Naive thymus-derived CD4-positive, alpha-beta T cell (primary cell): Measurements from ENCODE around the gene FTCDNL1. TPM values are rescaled to one million over a fixed set of nuclear protein-coding genes. Genes with fewer than 3 reads are reported as not detected.

Source experiments
- ATAC-seq: fragments of 150-1000 bp; cut with Tn5 transposase; 2 replicates; pipeline ENCODE4 v1.10.0; 2021; ENCODE audit warnings: mild to moderate bottlenecking, moderate library complexity
- CTCF ChIA-PET: fragments of 350-600 bp; sonication (Branson Sonifier 250); formaldehyde crosslinking; loops from one replicate; lab custom pipeline; 2021; ENCODE audit warnings: antibody characterized with exemption; lab: Charles Lee
- POLR2A ChIA-PET: fragments of 350-600 bp; sonication (Branson Sonifier 250); formaldehyde crosslinking; loops from one replicate; lab custom pipeline; 2021; ENCODE audit warnings: antibody characterized with exemption, inconsistent platforms; lab: Charles Lee
- DNase-seq, 9 donors: peaks; one replicate each; pipeline versions ENCODE4 v3.0.0 to v3.0.0-alpha.2; 2020 to 2022; ENCODE audit warnings: mixed read lengths in 1 of 9
- H3K27ac ChIP-seq: one replicate; pipeline ENCODE4 v1.7.0; 2013; ENCODE audit warnings: mild to moderate bottlenecking, low read depth, low read length, moderate library complexity
- H3K27me3 ChIP-seq, 2 donors: one replicate each; pipeline ENCODE4 v1.7.0; 2013; ENCODE audit warnings: low read length in 2 of 2, mild to moderate bottlenecking in 2 of 2, moderate library complexity in 2 of 2; ENCODE audit not compliant: control insufficient read depth in 2 of 2, insufficient read depth in 2 of 2
- H3K36me3 ChIP-seq, 3 experiments: 1 replicate in 2 of 3; 2 replicates in 1 of 3; pipeline ENCODE4 v1.7.0; 2013; ENCODE audit warnings: low read length in 3 of 3, mild to moderate bottlenecking in 3 of 3, moderate library complexity in 1 of 3; ENCODE audit not compliant: insufficient read depth in 3 of 3, control insufficient read depth in 2 of 3
- H3K4me1 ChIP-seq, 2 donors: one replicate each; pipeline ENCODE4 v1.7.0; 2013; ENCODE audit warnings: low read length in 2 of 2, mild to moderate bottlenecking in 2 of 2, moderate library complexity in 1 of 2; ENCODE audit not compliant: control insufficient read depth in 2 of 2, insufficient read depth in 2 of 2
- H3K4me3 ChIP-seq: 2 replicates; pipeline ENCODE4 v1.7.0; 2013; ENCODE audit warnings: mild to moderate bottlenecking, low read length
- H3K9me3 ChIP-seq, 3 experiments: 1 replicate in 2 of 3; 2 replicates in 1 of 3; pipeline ENCODE4 v1.7.0; 2013; ENCODE audit warnings: low read length in 3 of 3; ENCODE audit not compliant: control insufficient read depth in 2 of 3
- H3K27ac Mint-ChIP-seq, 9 donors: one replicate each; pipeline ENCODE4 v1.8.0; 2020 to 2022; ENCODE audit warnings: mixed read lengths in 9 of 9, mild to moderate bottlenecking in 8 of 9, moderate library complexity in 5 of 9, inconsistent platforms in 2 of 9
- H3K27me3 Mint-ChIP-seq, 5 donors: one replicate each; pipeline ENCODE4 v1.8.0; 2021 to 2022; ENCODE audit warnings: mixed read lengths in 5 of 5, mild to moderate bottlenecking in 1 of 5
- H3K36me3 Mint-ChIP-seq, 5 donors: one replicate each; pipeline ENCODE4 v1.8.0; 2020 to 2022; ENCODE audit warnings: mixed read lengths in 5 of 5, mild to moderate bottlenecking in 3 of 5, inconsistent platforms in 1 of 5
- H3K4me1 Mint-ChIP-seq, 7 donors: one replicate each; pipeline ENCODE4 v1.8.0; 2020 to 2022; ENCODE audit warnings: mixed read lengths in 7 of 7, mild to moderate bottlenecking in 3 of 7, inconsistent platforms in 1 of 7
- H3K4me3 Mint-ChIP-seq, 10 donors: one replicate each; pipeline ENCODE4 v1.8.0; 2020 to 2022; ENCODE audit warnings: mild to moderate bottlenecking in 10 of 10, mixed read lengths in 10 of 10, moderate library complexity in 6 of 10, inconsistent platforms in 2 of 10
- H3K9me3 Mint-ChIP-seq, 11 donors: one replicate each; pipeline ENCODE4 v1.8.0; 2020 to 2022; ENCODE audit warnings: mixed read lengths in 11 of 11, mild to moderate bottlenecking in 4 of 11, inconsistent platforms in 1 of 11, moderate library complexity in 1 of 11
- intact Hi-C, 2 donors: fragments of 100-400 bp; cut with micrococcal nuclease; formaldehyde crosslinking; loops; one replicate each; pipeline ENCODE4 v1.15.1; 2023
- polyA plus RNA-seq, 2 donors: library from polyadenylated mRNA; unstranded; fragments of 300-500 nt; fragmentation: Illumina TruSeq; gene quantifications; one replicate each; pipeline ENCODE4 v1.2.3, GENCODE V29; 2021
- total RNA-seq, 6 experiments: library from RNA in 5 of 6; stranded (reverse) in 5 of 6; gene quantifications; 1 replicate in 5 of 6; 2 replicates in 1 of 6; pipeline ENCODE4 v1.2.3 and lab custom pipeline; 2021 to 2026

FTCDNL1 gene
- total and polyA plus RNA-seq, 7 experiments from 2014 or later: 0.60 to 3.7 (median 1.9) TPM

DNA sequence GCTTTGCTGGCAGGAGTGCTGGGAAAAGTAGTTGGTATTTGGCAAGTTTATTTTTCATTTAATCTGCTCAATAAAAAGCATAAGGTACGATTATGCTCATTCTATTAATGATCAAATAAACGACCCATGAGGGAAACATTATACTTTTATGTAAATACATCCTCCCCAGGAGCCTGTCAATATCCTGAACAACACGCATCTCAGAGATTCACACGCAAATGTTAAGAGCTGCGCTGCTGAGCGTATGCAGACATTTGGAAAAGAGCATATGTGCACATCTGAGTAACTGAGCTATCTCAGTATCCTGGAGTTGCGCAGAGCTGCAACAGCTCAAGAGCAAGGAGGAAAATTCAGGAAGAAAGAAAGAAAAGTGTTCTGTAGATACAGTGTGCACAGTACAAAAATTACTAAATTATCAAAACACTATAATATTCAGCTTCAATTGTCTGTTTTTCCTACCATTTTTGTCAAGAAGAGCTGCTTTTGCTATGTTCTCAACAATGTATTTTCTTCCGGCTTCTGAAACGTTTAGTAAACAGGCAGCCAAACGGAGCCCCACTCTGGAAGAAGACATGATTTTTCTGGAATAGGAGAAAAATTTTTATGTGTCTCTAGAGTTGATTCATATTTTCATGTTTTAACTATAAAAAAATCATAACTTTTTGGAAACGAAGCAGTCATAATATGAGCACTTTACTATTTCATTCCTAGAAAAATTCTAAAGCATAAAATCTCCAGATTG is 2.4 kb downstream of the FTCDNL1 start:
- H3K4me1 ChIP-seq: no peaks in the 10 kb centered on the region
- H3K27me3 ChIP-seq: no peaks in the 10 kb centered on the region
- no peak overlapping the region for H3K27ac ChIP-seq
- Mint-ChIP-seq H3K4me1 (peaks cover 0 to 10% (median 6%) of the 10 kb centered on the region in 7 donors), H3K36me3 (peaks cover 0 to 14% (median 0%) of the 10 kb centered on the region in 5 donors), H3K4me3 (peak overlapping the region in 2 of 10 donors; percentile 4 to 10), H3K27me3 (peaks cover 0 to 15% (median 0%) of the 10 kb centered on the region in 5 donors), H3K9me3 (no peaks in the 10 kb centered on the region), H3K27ac (no peak overlapping the region)
- ChIA-PET POLR2A (interaction anchor here (0.6 kb wide), 1 partner anchor 24 kb away, joined by 7 read pairs; no protein-coding TSS in a partner anchor), CTCF (no interaction called here)
- ATAC-seq: no peak
- DNase-seq: no peak
- intact Hi-C loops: no loop called here
- no peaks in the 10 kb centered on the region for H3K36me3 ChIP-seq
- H3K9me3 ChIP-seq: no peaks in the 10 kb centered on the region
- no peak overlapping the region for H3K4me3 ChIP-seq

DNA sequence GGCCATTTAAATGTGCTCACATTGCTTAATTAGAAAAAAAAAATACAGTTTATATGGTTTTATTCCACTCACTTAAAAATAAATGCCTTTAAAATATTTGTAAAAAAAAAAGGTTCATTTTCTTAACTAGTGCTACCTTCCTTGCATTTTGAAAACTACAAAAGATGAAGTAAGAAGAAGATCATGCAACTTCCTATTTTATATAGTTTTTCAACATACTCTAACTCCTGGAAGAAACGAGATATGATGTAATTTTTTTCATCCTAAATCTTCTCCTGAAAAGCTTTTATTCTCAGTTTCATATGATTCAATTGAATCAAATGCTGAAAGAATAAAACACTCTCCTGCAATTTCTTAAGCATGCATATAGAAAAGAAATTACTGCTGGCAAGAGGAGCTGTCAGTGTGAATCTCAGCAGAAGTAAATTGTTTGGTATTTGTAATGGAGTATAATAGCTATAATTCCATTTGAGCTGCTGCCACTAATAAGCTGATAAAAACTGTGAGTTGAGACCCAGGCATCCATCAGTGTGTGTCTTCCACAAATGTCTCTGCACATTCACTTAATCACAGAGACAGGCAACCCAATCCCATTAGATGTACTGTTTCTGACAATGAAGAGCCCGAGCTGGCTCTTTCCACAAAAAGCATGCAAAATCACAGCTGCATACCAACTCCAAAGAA is 3.7 kb downstream of the FTCDNL1 start:
- intact Hi-C loops: no loop called here
- H3K4me1 Mint-ChIP-seq: peaks cover 0 to 10% (median 6%) of the 10 kb centered on the region in 7 donors
- Histone ChIP-seq H3K9me3 (no peaks in the 10 kb centered on the region), H3K27ac (no peak overlapping the region), H3K36me3 (no peaks in the 10 kb centered on the region), H3K4me1 (no peaks in the 10 kb centered on the region), H3K4me3 (no peak overlapping the region), H3K27me3 (no peaks in the 10 kb centered on the region)
- H3K9me3 Mint-ChIP-seq: no peaks in the 10 kb centered on the region
- peaks cover 0 to 14% (median 0%) of the 10 kb centered on the region in 5 donors for H3K36me3 Mint-ChIP-seq
- no peak overlapping the region for H3K27ac Mint-ChIP-seq
- ChIA-PET CTCF (no interaction called here), POLR2A (no interaction called here)
- DNase-seq: no peak
- peaks cover 0 to 15% (median 0%) of the 10 kb centered on the region in 5 donors for H3K27me3 Mint-ChIP-seq
- H3K4me3 Mint-ChIP-seq: no peak overlapping the region
- no peak for ATAC-seq

DNA sequence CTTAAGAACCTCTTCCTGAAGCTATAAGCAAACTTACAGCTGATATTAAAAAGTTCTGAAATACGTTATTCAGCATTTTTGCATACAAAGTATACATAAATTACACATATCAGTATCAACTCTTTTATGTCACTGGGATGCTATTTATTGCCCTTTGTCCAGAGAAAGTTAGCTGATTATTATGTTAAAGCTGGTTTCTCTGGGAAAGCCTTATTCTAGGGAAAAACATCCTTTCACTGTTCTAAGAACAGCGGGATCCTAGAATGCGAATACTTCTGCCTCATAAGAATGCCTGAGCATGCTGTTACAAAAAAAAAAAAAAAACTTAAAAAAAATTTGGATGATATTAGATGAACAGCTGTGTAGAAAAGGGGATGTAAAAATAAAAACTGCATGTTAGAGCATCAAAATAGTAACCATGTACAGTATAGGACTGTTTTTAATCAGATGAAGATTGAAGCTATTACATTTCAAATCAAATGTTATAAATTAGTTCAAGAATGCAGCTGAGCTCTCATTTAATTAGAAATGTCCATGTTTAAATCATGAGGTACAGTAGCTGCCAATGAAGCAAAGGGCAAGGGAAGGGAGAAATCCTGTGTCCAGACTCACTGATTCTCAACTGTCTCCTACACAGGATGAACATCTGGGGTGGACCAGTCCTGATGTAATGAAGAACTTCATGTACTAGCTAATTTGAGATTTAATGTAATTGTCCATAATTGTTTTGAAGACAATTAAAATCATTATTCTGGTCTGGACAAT is 8.2 kb downstream of the FTCDNL1 start:
- peaks cover 0 to 38% (median 19%) of the 10 kb centered on the region in 5 donors for H3K36me3 Mint-ChIP-seq
- no peaks in the 10 kb centered on the region for H3K27me3 ChIP-seq
- no peak overlapping the region for H3K27ac ChIP-seq
- no peaks in the 10 kb centered on the region for H3K9me3 Mint-ChIP-seq
- DNase-seq (no peak), ATAC-seq (no peak)
- H3K36me3 ChIP-seq: no peaks in the 10 kb centered on the region
- intact Hi-C loops: no loop called here
- ChIA-PET CTCF (no interaction called here), POLR2A (no interaction called here)
- peaks cover 0 to 7% (median 0%) of the 10 kb centered on the region in 5 donors for H3K27me3 Mint-ChIP-seq
- H3K9me3 ChIP-seq: no peaks in the 10 kb centered on the region
- no peak overlapping the region for H3K27ac Mint-ChIP-seq
- H3K4me3 ChIP-seq: no peak overlapping the region
- H3K4me1 ChIP-seq: no peaks in the 10 kb centered on the region
- no peak overlapping the region for H3K4me3 Mint-ChIP-seq
- no peaks in the 10 kb centered on the region for H3K4me1 Mint-ChIP-seq

DNA sequence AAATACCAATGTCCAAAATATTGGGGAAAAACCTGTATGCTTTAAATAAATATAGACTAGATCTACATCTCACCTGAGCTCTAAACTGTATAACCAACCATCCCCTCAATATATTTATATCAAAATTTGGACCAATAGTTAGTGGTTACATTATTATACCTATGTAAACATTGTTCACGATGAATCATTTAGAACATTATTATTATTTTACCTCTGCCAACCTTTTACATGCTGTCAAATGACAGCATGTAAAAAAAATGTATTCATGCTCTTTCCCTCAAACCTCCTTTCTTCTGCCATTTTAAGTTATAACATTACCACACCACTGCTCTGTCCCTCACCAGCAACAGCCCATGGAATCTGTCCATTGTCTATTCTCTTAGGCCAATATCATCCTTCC is 9.6 kb downstream of the FTCDNL1 start:
- H3K27me3 Mint-ChIP-seq: peaks cover 0 to 7% (median 0%) of the 10 kb centered on the region in 5 donors
- no peaks in the 10 kb centered on the region for H3K9me3 ChIP-seq
- no peaks in the 10 kb centered on the region for H3K27me3 ChIP-seq
- intact Hi-C loops: no loop called here
- no peaks in the 10 kb centered on the region for H3K36me3 ChIP-seq
- ATAC-seq (no peak), DNase-seq (no peak)
- no peaks in the 10 kb centered on the region for H3K4me1 Mint-ChIP-seq
- peaks cover 0 to 38% (median 20%) of the 10 kb centered on the region in 5 donors for H3K36me3 Mint-ChIP-seq
- H3K27ac ChIP-seq: no peak overlapping the region
- H3K4me3 ChIP-seq: no peak overlapping the region
- ChIA-PET POLR2A (no interaction called here), CTCF (no interaction called here)
- H3K4me3 Mint-ChIP-seq: no peak overlapping the region
- H3K4me1 ChIP-seq: no peaks in the 10 kb centered on the region
- no peaks in the 10 kb centered on the region for H3K9me3 Mint-ChIP-seq
- H3K27ac Mint-ChIP-seq: no peak overlapping the region

DNA sequence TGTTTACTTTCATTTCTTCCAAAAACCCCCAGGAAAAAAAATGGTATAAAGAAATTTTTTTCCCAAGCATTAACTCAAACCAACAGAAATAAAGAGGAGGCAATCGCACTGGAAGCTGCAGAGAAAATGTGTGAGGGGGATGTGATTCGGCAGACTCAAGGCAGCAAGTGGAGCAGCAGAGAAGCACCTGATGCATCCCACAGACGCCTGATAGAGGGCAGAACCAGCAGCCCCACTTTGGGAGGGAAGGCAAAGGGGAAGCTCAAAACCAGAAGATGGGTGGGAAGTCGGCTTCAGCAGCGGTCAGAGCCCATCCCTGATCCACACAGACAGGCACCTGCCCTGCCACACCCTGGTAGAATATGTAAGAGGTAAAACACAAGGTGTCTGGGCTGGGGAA is 12.6 kb downstream of the FTCDNL1 start:
- no peaks in the 10 kb centered on the region for H3K4me1 Mint-ChIP-seq
- Histone ChIP-seq H3K4me3 (no peak overlapping the region), H3K36me3 (no peaks in the 10 kb centered on the region), H3K27me3 (no peaks in the 10 kb centered on the region), H3K27ac (no peak overlapping the region), H3K4me1 (no peaks in the 10 kb centered on the region), H3K9me3 (no peaks in the 10 kb centered on the region)
- ChIA-PET CTCF (no interaction called here), POLR2A (no interaction called here)
- no peak for ATAC-seq
- no peak overlapping the region for H3K4me3 Mint-ChIP-seq
- intact Hi-C loops: no loop called here
- peaks cover 0 to 7% (median 0%) of the 10 kb centered on the region in 5 donors for H3K27me3 Mint-ChIP-seq
- DNase-seq: no peak
- H3K27ac Mint-ChIP-seq: no peak overlapping the region
- H3K9me3 Mint-ChIP-seq: no peaks in the 10 kb centered on the region
- H3K36me3 Mint-ChIP-seq: peaks cover 0 to 40% (median 20%) of the 10 kb centered on the region in 5 donors

DNA sequence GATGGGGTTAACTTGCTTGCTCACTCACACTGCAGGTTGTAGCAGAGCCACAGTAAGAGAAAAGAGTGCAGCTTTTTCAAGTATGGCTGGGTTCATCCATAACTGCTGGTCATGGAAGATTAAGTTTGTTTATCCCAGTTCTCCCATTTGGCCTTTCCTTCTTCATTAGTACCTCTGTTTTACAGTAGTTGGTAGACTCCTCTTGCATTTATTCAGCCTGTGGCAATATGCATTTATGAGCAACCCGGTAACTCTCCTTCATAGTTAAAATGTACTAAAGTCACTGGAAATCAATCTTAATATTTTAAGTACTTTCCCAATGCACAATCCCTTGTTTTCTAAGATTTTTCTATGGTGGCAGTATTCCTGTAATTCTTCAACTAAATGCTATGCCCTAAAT is 14.0 kb downstream of the FTCDNL1 start:
- intact Hi-C loops: no loop called here
- DNase-seq (no peak), ATAC-seq (no peak)
- Mint-ChIP-seq H3K4me3 (no peak overlapping the region), H3K9me3 (no peaks in the 10 kb centered on the region), H3K4me1 (no peaks in the 10 kb centered on the region), H3K27me3 (peaks cover 0 to 10% (median 0%) of the 10 kb centered on the region in 5 donors), H3K36me3 (peaks cover 0 to 41% (median 20%) of the 10 kb centered on the region in 5 donors), H3K27ac (no peak overlapping the region)
- H3K27me3 ChIP-seq: no peaks in the 10 kb centered on the region
- ChIA-PET CTCF (interaction anchor here (0.5 kb wide), 1 partner anchor 815 kb away, joined by 3 read pairs; no protein-coding TSS in a partner anchor), POLR2A (no interaction called here)
- no peak overlapping the region for H3K4me3 ChIP-seq
- no peaks in the 10 kb centered on the region for H3K9me3 ChIP-seq
- H3K36me3 ChIP-seq: no peaks in the 10 kb centered on the region
- H3K27ac ChIP-seq: no peak overlapping the region
- H3K4me1 ChIP-seq: no peaks in the 10 kb centered on the region
